ENCODE data around the gene VEPH1.

The VEPH1 gene

DNA sequence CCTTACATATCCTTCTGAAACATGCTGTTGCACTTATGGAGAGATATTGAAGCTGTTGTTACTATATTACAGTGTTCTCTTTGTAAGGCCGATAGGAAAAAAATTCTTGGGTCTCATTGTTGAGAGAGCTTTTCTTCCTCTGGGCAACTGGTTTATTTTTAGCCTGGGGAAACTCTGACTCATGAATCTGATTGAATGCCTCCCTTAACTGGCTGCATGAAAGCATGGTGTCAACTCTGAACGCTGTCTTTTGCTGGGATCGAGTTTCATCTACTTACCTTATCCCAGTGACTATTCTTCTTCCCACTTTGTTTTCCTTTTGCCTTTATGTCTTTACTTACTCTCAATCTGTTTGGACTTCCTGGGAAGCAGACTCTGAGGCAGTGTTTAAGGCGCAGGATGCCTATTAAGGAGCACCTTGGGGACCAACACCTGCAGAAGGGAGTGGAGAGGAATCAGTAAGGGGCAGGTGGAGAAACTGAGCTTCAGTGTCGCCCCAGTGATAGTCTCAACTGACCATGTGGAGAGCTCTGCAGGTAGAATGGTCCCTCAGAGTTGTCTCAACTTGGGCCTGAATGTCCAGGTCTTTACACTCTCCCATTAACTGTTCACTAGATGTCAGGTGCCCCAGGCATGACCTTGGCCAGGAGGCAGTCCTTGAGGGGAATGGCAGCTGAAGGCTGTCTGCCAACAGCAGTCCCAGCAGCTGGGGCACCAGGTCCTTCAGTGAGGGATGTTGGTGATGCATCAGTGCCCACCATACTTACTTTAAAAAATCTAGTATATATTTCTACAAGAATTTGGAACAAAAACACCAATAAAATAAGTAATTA lies 254.4 kb downstream of the VEPH1 start:
- peak; percentile 54 for DNase-seq

DNA sequence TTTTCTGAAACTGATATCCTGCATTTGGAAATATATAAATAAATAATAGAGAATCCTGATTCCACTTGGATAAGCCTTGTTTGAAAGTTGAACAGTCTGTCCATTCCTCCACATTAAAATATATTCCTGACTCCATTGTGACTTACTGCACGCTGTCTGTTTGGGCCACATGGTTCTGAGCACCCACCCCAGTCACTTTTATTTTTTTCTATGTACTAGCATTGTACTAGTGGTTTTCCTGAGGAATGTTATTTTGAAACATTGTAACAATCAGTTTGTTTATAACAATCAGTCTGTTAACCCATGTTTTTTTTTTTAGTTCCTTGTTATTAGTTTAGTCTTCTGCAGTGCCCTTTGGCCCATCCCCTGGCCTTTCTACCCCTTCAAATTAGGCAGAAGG lies 255.8 kb downstream of the VEPH1 start:
- DNase-seq = no peak

- no peak for DNase-seq
Observed at GRCh38 chr3:157242836-157243235, 260.4 kb downstream of the VEPH1 start.

GRCh38 chr3:157241599-157241998 lies 261.6 kb downstream of the VEPH1 start:
- no peak for DNase-seq

GRCh38 chr3:157240408-157240807 lies 262.8 kb downstream of the VEPH1 start:
- peak; percentile 24 for DNase-seq

DNA sequence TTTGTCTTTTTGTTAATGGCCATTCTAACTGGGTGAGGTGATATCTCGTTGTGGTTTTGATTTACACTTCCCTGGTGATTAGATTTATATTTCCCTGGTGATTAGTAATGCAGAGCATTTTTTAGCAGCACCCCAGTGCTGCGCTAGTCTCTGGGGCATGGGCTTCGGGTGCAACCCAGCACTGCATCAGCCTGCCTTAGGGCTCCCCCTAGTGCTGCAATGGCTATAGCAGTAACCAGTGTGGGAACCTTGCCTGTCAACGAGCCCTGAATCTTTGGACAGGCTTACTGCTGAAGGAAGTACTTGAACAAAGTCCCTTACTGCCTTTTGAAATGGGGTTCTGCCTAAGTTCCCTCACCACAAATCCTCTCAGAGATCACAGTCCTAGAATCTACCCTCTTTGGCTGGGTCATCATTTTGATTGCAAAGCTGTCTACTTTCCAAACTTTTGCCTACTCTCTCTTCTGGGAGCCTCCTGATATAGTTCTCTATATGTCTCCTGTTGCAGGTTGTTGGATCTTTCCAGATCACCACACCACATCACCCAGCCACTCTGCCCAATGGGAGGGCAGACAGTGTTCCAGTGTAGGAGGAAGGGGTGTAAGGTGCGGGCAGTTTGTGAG lies 264.0 kb downstream of the VEPH1 start:
- peak; percentile 80 for DNase-seq

DNA sequence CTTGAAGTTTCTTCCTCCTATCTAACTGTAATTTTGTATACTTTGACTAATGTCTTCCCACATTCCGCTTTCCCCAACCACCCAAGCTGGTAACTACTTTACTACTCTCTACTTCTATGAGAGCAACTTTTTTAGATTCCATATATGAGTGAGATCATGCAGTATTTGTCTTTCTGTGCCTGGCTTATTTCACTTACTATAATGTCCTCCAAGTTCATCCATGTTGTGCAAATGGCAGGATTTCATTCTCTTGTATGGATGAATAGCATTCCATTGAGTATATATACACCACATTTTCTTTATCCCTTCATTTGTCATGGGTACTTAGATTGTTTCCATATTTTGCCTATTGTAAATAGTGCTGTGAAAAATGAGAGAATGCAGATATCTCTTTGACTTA lies 264.8 kb downstream of the VEPH1 start:
- no peak for DNase-seq

- no peak for DNase-seq
Observed at GRCh38 chr3:157237886-157238285, 265.3 kb downstream of the VEPH1 start.

DNA sequence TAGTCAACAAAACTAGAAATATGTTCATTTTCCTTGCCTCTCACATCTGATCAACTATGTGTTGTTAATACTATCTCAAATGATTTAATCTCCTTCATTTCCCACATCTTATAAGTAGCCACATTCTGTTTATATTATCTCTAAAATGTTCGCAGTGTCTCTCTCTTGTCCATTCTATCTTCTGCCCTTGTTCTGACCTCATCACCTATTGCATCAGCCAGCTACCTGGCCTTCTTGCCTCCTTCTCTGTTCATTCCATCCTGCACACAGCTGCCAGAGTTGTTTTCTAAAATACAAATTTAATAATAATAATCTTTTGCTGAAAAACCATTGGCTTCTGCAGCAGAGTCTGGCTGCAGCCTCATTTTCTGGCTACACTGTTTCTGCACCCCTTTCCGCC lies 267.9 kb downstream of the VEPH1 start:
- DNase-seq = no peak

GRCh38 chr3:157233923-157234322 lies 269.3 kb downstream of the VEPH1 start:
- no peak for DNase-seq

DNA sequence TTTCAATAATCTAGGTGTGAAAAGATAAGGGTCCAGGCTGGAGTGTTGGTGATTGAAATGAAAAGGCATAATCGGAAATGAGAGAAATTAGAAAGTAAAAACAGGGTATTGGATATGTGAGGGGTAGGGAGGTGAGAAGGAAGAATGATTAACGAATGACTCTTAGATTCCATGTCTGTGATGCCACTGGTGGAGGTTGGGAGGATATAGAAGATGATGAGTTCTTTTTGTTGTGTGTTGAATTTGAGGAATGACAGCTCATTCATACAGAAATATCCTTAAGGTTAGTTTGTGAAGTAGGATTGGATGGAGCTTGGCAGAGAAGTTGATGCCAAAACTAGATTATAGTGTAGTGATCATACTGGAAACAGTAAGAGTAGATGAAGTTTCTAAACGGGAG lies 271.1 kb downstream of the VEPH1 start:
- no peak for DNase-seq

DNA sequence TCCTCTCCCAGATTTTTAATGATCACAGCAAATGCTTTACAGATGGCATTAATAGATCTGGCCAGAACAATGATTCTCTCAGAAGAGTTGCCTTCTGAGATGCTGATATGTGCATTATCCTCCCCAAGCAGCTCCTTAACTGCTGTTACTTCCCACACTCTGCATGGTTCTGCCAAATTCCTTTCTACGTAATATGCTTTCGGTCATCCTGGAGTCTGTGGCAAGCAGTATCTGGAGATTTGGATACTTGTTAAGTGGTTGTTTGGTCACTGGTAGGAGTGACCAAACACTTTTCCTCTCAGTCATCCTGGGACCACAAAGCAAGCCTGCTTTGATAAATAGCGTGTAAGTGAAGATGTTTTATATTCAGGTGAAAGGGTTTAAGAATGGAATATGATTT lies 272.1 kb downstream of the VEPH1 start:
- DNase-seq = no peak

DNA sequence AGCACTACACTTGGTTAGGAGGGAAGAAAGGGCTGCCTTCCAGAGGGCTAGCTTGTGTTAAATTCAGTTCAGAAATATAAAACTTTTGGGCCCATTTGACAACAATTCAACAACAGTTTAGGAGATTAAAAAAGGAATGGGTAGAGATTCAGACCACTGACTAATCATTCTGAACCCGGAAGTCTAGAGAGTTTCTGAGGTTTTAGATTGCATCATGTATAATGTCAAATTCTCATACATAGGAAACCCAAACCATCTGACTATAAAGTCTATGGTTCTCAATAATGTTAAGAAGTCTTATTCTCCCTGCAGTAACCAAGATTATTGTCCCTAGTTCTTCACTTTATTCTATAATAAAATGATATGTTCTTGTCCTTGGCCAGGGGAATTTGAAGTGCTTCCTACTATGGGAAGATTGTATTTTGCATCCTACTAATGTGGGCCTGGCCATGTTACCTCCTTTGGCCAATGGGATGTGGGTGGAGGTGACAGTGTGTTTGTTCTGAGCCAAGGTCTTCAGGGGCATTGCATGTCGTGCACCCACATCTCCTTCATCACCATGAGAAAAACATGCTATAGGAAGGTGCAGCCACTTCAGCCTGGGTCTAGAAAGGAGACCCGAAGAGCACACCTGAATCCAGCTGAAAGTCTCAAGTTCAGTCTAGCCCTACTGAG lies 276.9 kb downstream of the VEPH1 start:
- DNase-seq = peak; percentile 47

GRCh38 chr3:157225001-157225400 lies 278.2 kb downstream of the VEPH1 start:
- no peak for DNase-seq

DNA sequence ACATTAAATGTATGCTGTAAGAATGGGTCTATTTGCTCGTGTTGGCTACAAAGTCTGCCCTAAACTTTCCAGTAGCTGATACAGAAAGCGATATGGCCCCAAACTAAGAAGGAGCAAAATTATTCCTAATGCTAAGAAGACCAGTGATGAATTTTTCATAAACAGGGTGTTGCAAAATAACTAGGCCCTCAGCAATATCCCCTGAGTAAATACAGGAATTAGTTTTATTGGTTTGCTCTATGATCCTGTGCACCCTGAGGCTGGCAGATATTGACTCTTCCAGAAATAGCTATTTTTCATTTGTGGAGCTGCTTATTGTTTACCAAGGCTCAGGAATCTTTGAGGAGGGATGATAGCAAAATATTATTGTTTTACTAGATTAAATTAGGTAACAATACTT lies 282.3 kb downstream of the VEPH1 start:
- no peak for DNase-seq

GRCh38 chr3:157220211-157220610 lies 283.0 kb downstream of the VEPH1 start:
- no peak for DNase-seq

- DNase-seq = no peak
Observed at GRCh38 chr3:157219215-157219614, 284.0 kb downstream of the VEPH1 start.

Data from hematopoietic multipotent progenitor cell treated with erythropoietin and hydrocortisone succinate and interleukin-3 and kit ligand, for 4 days (in vitro differentiated cells).